Measurements from ENCODE around the gene MKLN1.

The MKLN1 gene

GRCh38 chr7:131529617-131530016 lies 201.9 kb downstream of the MKLN1 start (continued):
- TF ChIP-seq CSRNP3 (CRISPR knock-in tag; IDR thresholded peaks at IDR 0.05) (no peak), ZC3H10 (CRISPR knock-in tag; IDR thresholded peaks at IDR 0.05) (no peak)

GRCh38 chr7:131530137-131530536 lies 202.5 kb downstream of the MKLN1 start:
- TF ChIP-seq RARB (CRISPR knock-in tag; IDR thresholded peaks at IDR 0.05) (no peak), CSRNP3 (CRISPR knock-in tag; IDR thresholded peaks at IDR 0.05) (no peak), ARNTL (CRISPR knock-in tag; IDR thresholded peaks at IDR 0.05; ENCODE audit: borderline replicate concordance, low read depth) (no peak)
- ATAC-seq: no peak

GRCh38 chr7:131532570-131533091 lies 205.0 kb downstream of the MKLN1 start:
- TF ChIP-seq ESRRG (CRISPR knock-in tag; IDR thresholded peaks at IDR 0.05) (no peak), GLIS3 (CRISPR knock-in tag; IDR thresholded peaks at IDR 0.05) (no peak), TOX (CRISPR knock-in tag; IDR thresholded peaks at IDR 0.05; ENCODE audit: borderline replicate concordance) (no peak), CREB5 (CRISPR knock-in tag; IDR thresholded peaks at IDR 0.05; ENCODE audit: low read depth) (no peak), PATZ1 (CRISPR knock-in tag; IDR thresholded peaks at IDR 0.05; ENCODE audit: borderline replicate concordance) (no peak), RARB (CRISPR knock-in tag; IDR thresholded peaks at IDR 0.05) (no peak), TSHZ2 (CRISPR knock-in tag; IDR thresholded peaks at IDR 0.05) (no peak), ARNTL (CRISPR knock-in tag; IDR thresholded peaks at IDR 0.05; ENCODE audit: borderline replicate concordance, low read depth) (no peak), ZC3H10 (CRISPR knock-in tag; IDR thresholded peaks at IDR 0.05) (no peak)
- no peak for ATAC-seq

GRCh38 chr7:131533151-131533559 lies 205.5 kb downstream of the MKLN1 start:
- TF ChIP-seq ZFP30 (CRISPR knock-in tag; IDR thresholded peaks at IDR 0.05): no peak
- no peak for TF ChIP-seq ARNTL (CRISPR knock-in tag; IDR thresholded peaks at IDR 0.05; ENCODE audit: borderline replicate concordance, low read depth)
- no peak for TF ChIP-seq ZC3H10 (CRISPR knock-in tag; IDR thresholded peaks at IDR 0.05)
- no peak for TF ChIP-seq PATZ1 (CRISPR knock-in tag; IDR thresholded peaks at IDR 0.05; ENCODE audit: borderline replicate concordance)
- TF ChIP-seq CREB5 (CRISPR knock-in tag; IDR thresholded peaks at IDR 0.05; ENCODE audit: low read depth): no peak
- no peak for TF ChIP-seq ZNF8 (CRISPR knock-in tag; IDR thresholded peaks at IDR 0.05)
- no peak for TF ChIP-seq ZFP3 (CRISPR knock-in tag; IDR thresholded peaks at IDR 0.05)
- no peak for TF ChIP-seq SNAI2 (CRISPR knock-in tag; IDR thresholded peaks at IDR 0.05)
- no peak for ATAC-seq

Data from SK-N-SH treated with all-trans-retinoic acid at 6 μM for 48 hours (cell line).